Loucy (cell line): Measurements from ENCODE around the gene RNPEPL1.

Experiments
- CTCF ChIP-seq: fragments of 200-600 bp; sonication (generic); conservative IDR thresholded peaks from 2 replicates; pipeline ENCODE4 v1.5.1; 2014; ENCODE audit warnings: mild to moderate bottlenecking, antibody characterized with exemption, low read length
- EZH2phosphoT487 ChIP-seq: fragments of 200-600 bp; IDR thresholded peaks from 2 replicates; pipeline ENCODE4 v1.6.1; 2018; ENCODE audit warnings: antibody characterized with exemption, mild to moderate bottlenecking, moderate library complexity, borderline replicate concordance

GRCh38 chr2:240518981-240519380 is 49.3 kb upstream of the RNPEPL1 start:
- TF ChIP-seq CTCF, result no peak
- TF ChIP-seq EZH2phosphoT487, result no peak
